DOHH2 (cell line): ENCODE measurements around the gene TMEM269.

ENCODE experiments used
- CTCF ChIP-seq: fragments of 200-600 bp; sonication (generic); IDR thresholded peaks from one replicate; pipeline ENCODE4 v1.5.1; 2014; ENCODE audit warnings: antibody characterized with exemption, mild to moderate bottlenecking, low read depth, low read length; ENCODE audit not compliant: poor library complexity, severe bottlenecking
- EZH2phosphoT487 ChIP-seq: fragments of 200-600 bp; sonication (generic); IDR thresholded peaks from 2 replicates; pipeline ENCODE4 v1.6.1; 2017; ENCODE audit warnings: borderline replicate concordance, mild to moderate bottlenecking, antibody characterized with exemption, low read length, moderate library complexity, mixed read lengths

- TF ChIP-seq EZH2phosphoT487, result no peak
- TF ChIP-seq CTCF, result no peak
Measured at GRCh38 chr1:42748461-42749410, 36.1 kb upstream of the TMEM269 start.
